HFF-Myc (cell line): ENCODE results near the gene GJE1.

ENCODE experiments used
- DNase-seq: peaks from one replicate; pipeline ENCODE4 v3.0.0-alpha.2; 2011; ENCODE audit warnings: low read depth; ENCODE audit errors: extremely low read depth
- H3K4me3 ChIP-seq: replicated peaks from 2 replicates; pipeline ENCODE4 v1.5.1; 2011; ENCODE audit warnings: low read depth, mild to moderate bottlenecking, control low read depth, low read length
- CTCF ChIP-seq: IDR thresholded peaks from 2 replicates; pipeline ENCODE4 v1.5.1; 2012; ENCODE audit warnings: mild to moderate bottlenecking, low read depth, low read length, control low read depth; ENCODE audit errors: missing control alignments

Gene GJE1

GRCh38 chr6:142178129-142178528, 45.4 kb downstream of the GJE1 start:
- TF ChIP-seq CTCF: no peak
- no peak overlapping the region for H3K4me3 ChIP-seq

GRCh38 chr6:142182004-142182403, 49.3 kb downstream of the GJE1 start:
- no peak for DNase-seq
- no peak for TF ChIP-seq CTCF
- H3K4me3 ChIP-seq: no peak overlapping the region

More at GRCh38 chr6:142178129-142178528, 45.4 kb downstream of the GJE1 start:
- no peak for DNase-seq

- DNase-seq: no peak
- H3K4me3 ChIP-seq: no peak overlapping the region
- TF ChIP-seq CTCF: no peak
Observed at GRCh38 chr6:142183351-142183750, 50.6 kb downstream of the GJE1 start.

- H3K4me3 ChIP-seq: no peak overlapping the region
- TF ChIP-seq CTCF: no peak
- DNase-seq: no peak
Observed at GRCh38 chr6:142184307-142184706, 51.6 kb downstream of the GJE1 start.
